Activated CD4-positive, alpha-beta memory T cell treated with anti-CD3 and anti-CD28 coated beads for 36 hours (primary cell): ENCODE measurements around the gene CTDSP2. TPM values are rescaled to one million over a fixed set of nuclear protein-coding genes. Genes with fewer than 3 reads are reported as not detected.
"Not testable (repeated sequence)": the region's sequence is repeated elsewhere in the genome, so short reads cannot be mapped to it uniquely, and the experiment has no call there.

Experiments
- CTCF ChIA-PET: fragments of 350-600 bp; sonication (Branson Sonifier 250); formaldehyde crosslinking; loops from one replicate; lab custom pipeline; 2021; ENCODE audit warnings: antibody characterized with exemption, inconsistent platforms; lab: Charles Lee
- POLR2A ChIA-PET: fragments of 350-600 bp; sonication (Branson Sonifier 250); formaldehyde crosslinking; loops from one replicate; lab custom pipeline; 2021; ENCODE audit warnings: antibody characterized with exemption; lab: Charles Lee
- DNase-seq: peaks from one replicate; pipeline ENCODE4 v3.0.0-alpha.2; 2020
- H3K27ac Mint-ChIP-seq: one replicate; pipeline ENCODE4 v1.8.0; 2021; ENCODE audit warnings: mixed read lengths
- H3K27me3 Mint-ChIP-seq: one replicate; pipeline ENCODE4 v1.8.0; 2021; ENCODE audit warnings: mixed read lengths
- H3K36me3 Mint-ChIP-seq: one replicate; pipeline ENCODE4 v1.8.0; 2021; ENCODE audit warnings: mixed read lengths
- H3K4me1 Mint-ChIP-seq: one replicate; pipeline ENCODE4 v1.8.0; 2021; ENCODE audit warnings: low read depth, mixed read lengths
- H3K4me3 Mint-ChIP-seq: one replicate; pipeline ENCODE4 v1.8.0; 2021; ENCODE audit warnings: mild to moderate bottlenecking, mixed read lengths
- H3K9me3 Mint-ChIP-seq: one replicate; pipeline ENCODE4 v1.8.0; 2021; ENCODE audit warnings: mixed read lengths
- intact Hi-C: fragments of 100-400 bp; cut with micrococcal nuclease; formaldehyde crosslinking; loops from one replicate; pipeline ENCODE4 v1.15.1; 2023
- total RNA-seq, 2 experiments: library from RNA; stranded (reverse); gene quantifications; one replicate each; pipeline ENCODE4 v1.2.3, GENCODE V29; 2021

CTDSP2 gene
- total RNA-seq, 2 experiments from 2014 or later, result 100 to 101 TPM

DNA sequence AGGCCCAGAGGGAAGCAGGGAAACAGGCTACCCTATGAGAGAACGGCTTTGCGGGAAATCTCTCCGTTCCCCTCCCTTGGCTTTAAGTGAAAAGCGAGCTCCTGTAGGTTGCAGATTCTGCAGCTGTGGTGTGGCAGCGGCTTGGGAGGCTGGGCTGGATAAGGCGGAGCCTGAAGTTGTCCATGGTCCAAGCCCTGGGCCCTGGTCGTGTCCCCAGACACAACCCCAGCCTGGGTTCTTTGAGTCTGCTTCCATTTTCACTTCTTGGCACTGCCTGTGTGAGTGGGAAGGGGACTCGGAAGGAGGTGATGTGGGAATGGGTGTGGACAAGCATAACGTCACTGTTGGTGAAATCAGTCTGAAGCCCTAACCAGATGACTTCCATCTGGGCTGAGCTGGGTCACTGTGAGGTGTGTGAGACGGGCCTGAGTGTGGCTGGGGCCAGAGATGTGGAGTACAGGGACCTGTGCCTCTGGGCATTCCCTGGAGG is 43.0 kb upstream of the CTDSP2 start:
- H3K27ac Mint-ChIP-seq, result no peak overlapping the region
- ChIA-PET POLR2A (interaction anchor here (3.0 kb wide), 1 partner anchor 9 kb away, joined by 9 read pairs; no protein-coding TSS in a partner anchor), CTCF (interaction anchor here (0.5 to 1.2 kb wide), 3 partner anchors 9 to 16 kb away, joined by 3 to 5 read pairs (median 4); no protein-coding TSS in a partner anchor)
- no peaks in the 10 kb centered on the region for H3K36me3 Mint-ChIP-seq
- H3K9me3 Mint-ChIP-seq, result peaks cover 6% of the 10 kb centered on the region
- no peaks in the 10 kb centered on the region for H3K27me3 Mint-ChIP-seq
- DNase-seq, result no peak
- intact Hi-C loops, result no loop called here
- peaks cover 26% of the 10 kb centered on the region for H3K4me1 Mint-ChIP-seq
- H3K4me3 Mint-ChIP-seq, result no peak overlapping the region

DNA sequence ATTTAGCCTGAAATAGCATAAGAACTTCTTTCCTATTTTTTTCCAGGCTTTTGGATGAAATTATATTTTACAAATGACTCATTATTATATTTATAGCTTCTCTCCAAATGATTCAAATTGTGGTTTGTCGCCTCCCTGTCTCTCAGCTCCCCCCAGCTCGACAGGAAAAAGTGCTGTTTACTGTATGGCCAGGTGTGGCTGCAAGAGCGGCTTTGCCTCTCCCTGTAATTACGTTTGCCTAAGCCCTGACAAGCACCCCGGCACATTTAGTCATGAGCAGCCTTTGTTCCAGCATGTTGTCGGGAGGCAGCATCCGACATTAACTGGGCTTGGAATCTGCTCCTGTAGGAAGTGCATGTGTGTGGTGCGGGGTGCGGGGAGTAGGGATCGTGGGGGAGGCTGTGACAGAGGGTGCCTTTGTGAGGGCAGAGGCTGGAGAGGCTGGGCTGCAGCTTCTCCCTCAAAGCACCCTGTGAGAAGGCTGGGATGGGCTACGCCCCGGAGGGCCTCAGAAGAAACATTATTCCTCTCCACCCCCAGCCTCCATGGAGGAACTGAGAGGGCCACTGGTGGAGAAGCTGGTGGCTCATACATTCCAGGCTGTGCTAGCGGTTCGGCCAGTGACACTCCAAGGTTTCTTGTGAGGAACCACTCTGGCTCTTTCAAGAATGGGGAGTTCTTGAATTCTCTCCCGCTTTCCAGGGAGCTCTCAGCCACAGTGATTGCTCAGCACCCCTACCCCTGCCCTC is 42.1 kb upstream of the CTDSP2 start:
- ChIA-PET CTCF (interaction anchor here (0.8 to 1.6 kb wide), 4 partner anchors 10 to 85 kb away, joined by 3 to 5 read pairs (median 4); no protein-coding TSS in a partner anchor), POLR2A (interaction anchor here (1.0 to 3.0 kb wide), 2 partner anchors 10 to 56 kb away, joined by 3 to 9 read pairs; no protein-coding TSS in a partner anchor)
- Mint-ChIP-seq H3K4me1 (peaks cover 16% of the 10 kb centered on the region), H3K27me3 (no peaks in the 10 kb centered on the region), H3K9me3 (peaks cover 10% of the 10 kb centered on the region), H3K27ac (no peak overlapping the region), H3K36me3 (peaks cover 3% of the 10 kb centered on the region), H3K4me3 (no peak overlapping the region)
- intact Hi-C loops, result no loop called here
- peak; percentile 57 for DNase-seq

DNA sequence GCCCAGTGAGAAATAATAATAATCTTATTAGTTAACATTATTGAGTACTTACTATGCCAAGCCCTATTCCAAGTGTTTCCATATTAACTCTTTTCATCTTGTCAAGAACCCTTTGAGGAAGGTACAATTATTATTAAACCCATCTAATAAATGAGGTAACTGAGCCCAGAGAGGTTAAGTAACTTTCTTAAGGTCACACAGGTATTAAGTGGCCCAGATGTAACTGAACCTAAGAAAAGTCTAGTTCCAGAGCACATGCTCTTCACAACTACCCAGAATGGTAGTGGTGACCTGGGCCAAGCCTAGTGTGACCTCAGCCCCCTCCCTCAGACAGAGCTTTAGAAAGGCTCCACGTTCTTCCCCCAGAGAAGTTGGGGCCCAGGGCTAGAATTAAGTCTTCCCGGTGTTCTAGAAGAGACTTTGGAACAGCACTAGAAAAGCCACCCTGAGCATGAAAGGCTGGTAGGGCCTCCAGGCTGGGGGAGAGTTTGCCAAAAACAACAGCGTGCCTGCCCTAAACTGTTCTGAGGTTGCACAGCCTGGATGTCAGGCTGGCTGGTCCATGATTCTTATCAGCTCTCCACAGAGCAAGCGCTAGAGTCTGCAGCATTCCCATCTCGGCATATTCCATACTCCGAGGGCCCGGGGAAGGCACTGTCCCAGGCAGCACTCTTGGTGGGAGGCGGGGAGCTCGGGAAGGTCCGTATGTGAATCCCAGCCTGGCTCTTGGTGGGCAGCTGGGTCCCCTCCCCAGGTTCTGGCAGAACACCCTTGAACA is 41.3 kb upstream of the CTDSP2 start:
- Mint-ChIP-seq H3K9me3 (peaks cover 11% of the 10 kb centered on the region), H3K36me3 (peaks cover 3% of the 10 kb centered on the region), H3K4me3 (no peak overlapping the region), H3K27ac (no peak overlapping the region), H3K27me3 (no peaks in the 10 kb centered on the region), H3K4me1 (peaks cover 15% of the 10 kb centered on the region)
- no peak for DNase-seq
- intact Hi-C loops, result no loop called here
- CTCF ChIA-PET, result interaction anchor here (0.8 to 1.6 kb wide), 6 partner anchors 11 to 473 kb away, joined by 3 to 5 read pairs (median 3); no protein-coding TSS in a partner anchor
- POLR2A ChIA-PET, result interaction anchor here (1.0 to 3.0 kb wide), 2 partner anchors 11 to 55 kb away, joined by 3 to 9 read pairs; no protein-coding TSS in a partner anchor

DNA sequence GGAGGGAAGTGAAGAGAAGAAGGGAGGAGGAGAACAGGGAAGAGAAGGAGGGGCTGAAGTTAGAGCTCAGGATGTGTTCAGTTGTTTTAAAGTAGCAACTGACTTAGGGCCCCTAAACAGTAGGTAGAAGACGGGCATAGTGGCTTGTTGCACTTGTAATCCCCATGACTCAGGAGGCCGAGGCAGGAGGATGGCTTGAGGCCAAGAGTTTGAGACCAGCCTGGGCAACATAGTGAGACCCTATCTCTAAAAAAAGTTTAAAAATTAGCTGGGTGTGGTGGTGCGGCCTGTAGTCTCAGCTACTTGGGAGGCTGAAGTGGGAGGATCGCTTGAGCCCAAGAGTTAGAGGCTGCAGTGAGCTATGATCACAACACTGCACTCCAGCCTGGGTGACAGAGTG is 40.4 kb upstream of the CTDSP2 start:
- H3K27me3 Mint-ChIP-seq, intact Hi-C loops, H3K27ac Mint-ChIP-seq, H3K4me3 Mint-ChIP-seq, DNase-seq, H3K36me3 Mint-ChIP-seq: not testable (repeated sequence)
- H3K4me1 Mint-ChIP-seq, result peaks cover 15% of the 10 kb centered on the region
- POLR2A ChIA-PET, result interaction anchor here (3.0 kb wide), 1 partner anchor 12 kb away, joined by 9 read pairs; no protein-coding TSS in a partner anchor
- CTCF ChIA-PET, result interaction anchor here (0.8 to 1.6 kb wide), 4 partner anchors 18 to 473 kb away, joined by 3 read pairs; no protein-coding TSS in a partner anchor
- H3K9me3 Mint-ChIP-seq, result peaks cover 11% of the 10 kb centered on the region

DNA sequence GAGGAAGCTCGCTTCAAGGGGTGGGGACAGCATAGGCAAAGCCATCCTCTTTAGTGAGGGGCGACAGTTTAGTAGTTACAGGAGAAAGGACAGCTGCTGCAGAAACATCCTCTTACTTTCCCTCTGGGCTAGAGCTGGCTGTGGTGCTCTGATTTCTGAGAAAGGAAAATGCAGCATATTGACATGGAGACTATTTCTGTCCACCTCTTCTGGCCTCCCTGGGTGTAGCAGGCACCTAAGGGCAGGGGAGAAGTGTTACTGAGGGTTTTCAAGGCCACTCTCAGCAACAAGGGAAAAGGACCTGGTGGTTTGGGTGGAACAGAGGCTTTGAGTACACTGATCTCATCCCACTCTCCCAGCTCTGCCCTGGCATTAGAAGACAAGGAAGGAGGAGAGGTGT is 40.0 kb upstream of the CTDSP2 start:
- no peaks in the 10 kb centered on the region for H3K27me3 Mint-ChIP-seq
- H3K27ac Mint-ChIP-seq, result no peak overlapping the region
- H3K4me1 Mint-ChIP-seq, result peaks cover 15% of the 10 kb centered on the region
- H3K36me3 Mint-ChIP-seq, result peaks cover 3% of the 10 kb centered on the region
- no peak overlapping the region for H3K4me3 Mint-ChIP-seq
- H3K9me3 Mint-ChIP-seq, result peaks cover 11% of the 10 kb centered on the region
- no peak for DNase-seq
- ChIA-PET POLR2A (no interaction called here), CTCF (interaction anchor here (1.0 to 1.6 kb wide), 3 partner anchors 18 to 54 kb away, joined by 3 read pairs; no protein-coding TSS in a partner anchor)
- intact Hi-C loops, result no loop called here

DNA sequence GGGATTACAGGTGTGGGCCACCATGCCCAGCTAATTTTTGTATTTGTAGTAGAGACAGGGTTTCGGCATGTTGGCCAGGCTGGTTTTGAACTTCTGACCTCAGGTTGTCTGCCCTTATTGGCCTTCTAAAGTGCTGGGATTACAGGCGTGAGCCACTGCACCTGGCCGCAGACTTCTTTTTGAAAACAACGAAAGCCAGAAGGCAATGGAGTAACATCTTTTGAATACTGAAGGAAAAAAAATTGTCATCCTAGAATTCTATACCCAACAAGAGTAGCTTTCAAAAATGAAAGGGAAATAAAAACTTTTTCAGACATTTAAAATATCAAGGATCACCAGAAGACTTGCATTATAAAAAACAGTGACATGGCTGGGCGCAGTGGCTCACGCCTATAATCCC is 38.7 kb upstream of the CTDSP2 start:
- Mint-ChIP-seq H3K27me3 (no peaks in the 10 kb centered on the region), H3K4me3 (no peak overlapping the region), H3K36me3 (peaks cover 3% of the 10 kb centered on the region), H3K27ac (no peak overlapping the region), H3K9me3 (peaks cover 11% of the 10 kb centered on the region), H3K4me1 (peaks cover 15% of the 10 kb centered on the region)
- intact Hi-C loops, result no loop called here
- ChIA-PET CTCF (interaction anchor here (1.6 kb wide), 1 partner anchor 53 kb away, joined by 3 read pairs; no protein-coding TSS in a partner anchor), POLR2A (no interaction called here)
- DNase-seq, result no peak

DNA sequence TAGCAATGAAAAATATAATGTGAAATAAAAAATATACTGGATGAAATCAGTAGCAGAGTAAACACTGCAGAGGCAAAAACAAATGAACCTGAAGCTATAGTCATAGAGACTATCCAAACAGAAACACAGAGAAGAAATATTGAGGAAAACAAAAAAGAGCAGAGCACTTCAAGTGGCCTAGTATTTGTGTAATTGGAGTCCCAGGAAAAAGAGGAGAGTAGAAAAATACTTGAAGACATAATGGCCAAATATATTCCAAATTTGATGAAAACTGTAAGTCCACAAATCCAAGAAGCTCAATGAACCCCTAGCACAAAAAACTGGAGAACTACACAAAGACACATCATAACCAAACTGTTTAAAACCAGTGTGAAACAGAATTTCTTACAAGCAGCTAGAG is 37.2 kb upstream of the CTDSP2 start:
- CTCF ChIA-PET, result no interaction called here
- H3K27me3 Mint-ChIP-seq, result no peaks in the 10 kb centered on the region
- POLR2A ChIA-PET, result no interaction called here
- H3K4me3 Mint-ChIP-seq, result no peak overlapping the region
- no peak overlapping the region for H3K27ac Mint-ChIP-seq
- peaks cover 11% of the 10 kb centered on the region for H3K9me3 Mint-ChIP-seq
- peaks cover 14% of the 10 kb centered on the region for H3K4me1 Mint-ChIP-seq
- peaks cover 3% of the 10 kb centered on the region for H3K36me3 Mint-ChIP-seq
- DNase-seq, result no peak
- intact Hi-C loops, result no loop called here

DNA sequence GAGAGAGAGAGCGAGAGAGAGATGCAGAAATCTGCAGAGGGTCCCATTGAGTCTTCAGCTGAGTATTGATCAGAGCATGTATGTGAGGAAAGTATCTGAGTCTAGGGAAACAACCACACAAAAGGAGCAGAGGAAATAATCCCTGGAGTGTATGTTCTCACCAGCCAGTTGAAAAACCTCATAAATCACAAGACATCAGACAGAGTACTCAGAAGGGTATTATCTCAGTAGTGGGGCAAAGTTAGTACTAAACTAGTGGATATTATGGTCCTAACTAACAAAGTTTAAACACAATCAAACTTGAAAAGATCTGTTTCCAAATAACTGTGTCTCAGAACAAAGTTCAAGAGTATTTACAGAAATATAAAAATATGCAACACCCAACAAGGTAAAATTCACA is 36.5 kb upstream of the CTDSP2 start:
- no peak overlapping the region for H3K27ac Mint-ChIP-seq
- H3K27me3 Mint-ChIP-seq, result no peaks in the 10 kb centered on the region
- H3K36me3 Mint-ChIP-seq, result peaks cover 3% of the 10 kb centered on the region
- ChIA-PET CTCF (interaction anchor here (0.9 kb wide), 2 partner anchors 14 to 80 kb away, joined by 3 read pairs; no protein-coding TSS in a partner anchor), POLR2A (no interaction called here)
- peaks cover 11% of the 10 kb centered on the region for H3K9me3 Mint-ChIP-seq
- intact Hi-C loops, result no loop called here
- H3K4me3 Mint-ChIP-seq, result no peak overlapping the region
- H3K4me1 Mint-ChIP-seq, result peaks cover 8% of the 10 kb centered on the region
- DNase-seq, result no peak

DNA sequence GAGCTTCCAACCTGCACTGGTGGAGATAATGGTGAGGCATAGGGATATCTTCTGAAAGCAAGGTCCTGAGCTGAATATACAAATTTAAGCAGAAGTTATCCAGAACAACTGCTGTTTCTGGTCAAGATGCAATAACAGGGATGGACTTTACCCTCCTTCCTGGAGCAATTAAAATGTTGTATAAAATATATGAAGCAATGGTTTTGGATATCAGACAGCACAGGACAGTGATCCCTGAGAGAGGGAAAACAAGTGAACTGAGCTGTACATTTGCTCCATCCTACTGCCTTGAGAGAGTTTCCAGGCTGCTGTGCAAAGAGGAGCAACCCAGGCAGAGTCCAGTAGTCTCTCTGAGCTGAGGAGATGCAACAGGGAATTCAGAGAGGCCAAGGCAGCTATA is 36.0 kb upstream of the CTDSP2 start:
- ChIA-PET CTCF (interaction anchor here (0.9 kb wide), 2 partner anchors 15 to 79 kb away, joined by 3 read pairs; no protein-coding TSS in a partner anchor), POLR2A (interaction anchor here (0.7 kb wide), 1 partner anchor 36 kb away, joined by 3 read pairs; no protein-coding TSS in a partner anchor)
- no peak for DNase-seq
- Mint-ChIP-seq H3K36me3 (peaks cover 3% of the 10 kb centered on the region), H3K4me3 (no peak overlapping the region), H3K4me1 (peaks cover 3% of the 10 kb centered on the region), H3K9me3 (peaks cover 11% of the 10 kb centered on the region), H3K27ac (no peak overlapping the region), H3K27me3 (no peaks in the 10 kb centered on the region)
- intact Hi-C loops, result no loop called here

DNA sequence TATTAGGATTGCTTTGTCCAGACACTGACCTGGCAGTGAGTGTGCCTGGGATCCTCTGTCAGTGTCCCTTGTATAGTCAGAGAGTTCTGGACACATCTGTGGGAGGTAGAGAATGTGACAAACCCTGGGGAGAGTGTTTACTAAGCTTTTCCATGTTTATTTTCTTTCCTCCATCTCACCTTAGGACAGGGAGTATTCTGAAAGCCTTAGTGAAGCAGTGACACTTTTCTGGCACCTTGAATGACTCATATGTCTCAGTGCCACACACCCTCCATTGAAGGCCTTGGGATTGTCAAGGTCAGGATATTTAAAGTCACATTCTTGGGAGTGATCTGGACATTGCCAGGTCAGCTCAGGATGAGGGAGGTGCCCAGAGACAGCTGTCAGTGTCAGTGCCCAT is 34.9 kb upstream of the CTDSP2 start:
- ChIA-PET CTCF (interaction anchor here (1.2 kb wide), 1 partner anchor 11 kb away, joined by 3 read pairs; no protein-coding TSS in a partner anchor), POLR2A (interaction anchor here (0.6 to 0.7 kb wide), 2 partner anchors 14 to 81 kb away, joined by 3 read pairs; no protein-coding TSS in a partner anchor)
- DNase-seq, result no peak
- Mint-ChIP-seq H3K4me1 (peaks cover 2% of the 10 kb centered on the region), H3K4me3 (no peak overlapping the region), H3K36me3 (peaks cover 3% of the 10 kb centered on the region), H3K27ac (no peak overlapping the region), H3K9me3 (peaks cover 11% of the 10 kb centered on the region), H3K27me3 (no peaks in the 10 kb centered on the region)
- intact Hi-C loops, result no loop called here

DNA sequence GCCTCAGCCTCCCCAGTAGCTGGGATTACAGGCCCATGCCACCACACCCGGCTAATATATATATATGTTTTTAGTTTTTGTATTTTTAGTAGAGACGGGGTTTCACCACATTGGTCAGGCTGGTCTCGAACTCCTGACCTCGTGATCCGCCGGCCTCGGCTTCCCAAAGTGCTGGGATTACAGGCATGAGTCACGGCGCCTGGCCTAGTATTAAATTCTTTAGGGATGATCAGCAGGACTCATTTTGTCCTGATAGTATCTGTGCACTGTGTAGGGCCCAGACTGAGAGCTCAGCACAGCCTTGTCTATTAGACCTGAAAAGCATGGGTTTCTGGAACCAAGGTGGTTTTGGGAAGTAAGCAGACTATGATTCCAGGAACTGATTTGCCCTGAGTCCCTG is 34.5 kb upstream of the CTDSP2 start:
- intact Hi-C loops, result not testable (repeated sequence)

More for the DNA sequence above, 34.5 kb upstream of the CTDSP2 start:
- not testable (repeated sequence) for DNase-seq, H3K27ac Mint-ChIP-seq, H3K36me3 Mint-ChIP-seq, H3K4me1 Mint-ChIP-seq, H3K4me3 Mint-ChIP-seq, H3K27me3 Mint-ChIP-seq
- POLR2A ChIA-PET, result interaction anchor here (0.6 to 0.7 kb wide), 2 partner anchors 15 to 81 kb away, joined by 3 read pairs; no protein-coding TSS in a partner anchor
- CTCF ChIA-PET, result interaction anchor here (1.2 kb wide), 1 partner anchor 11 kb away, joined by 3 read pairs; no protein-coding TSS in a partner anchor
- peaks cover 11% of the 10 kb centered on the region for H3K9me3 Mint-ChIP-seq
